Measurements from ENCODE around the gene DUSP6. TPM values are rescaled to one million over a fixed set of nuclear protein-coding genes. Genes with fewer than 3 reads are reported as not detected.

Gene DUSP6
- total and polyA plus RNA-seq, 2 of the 13 experiments (the other 11 are each of a cell fraction or from before 2014, with no cell fraction given) = 40.9 to 161 TPM

GRCh38 chr12:89379148-89379838, 27.0 kb upstream of the DUSP6 start (continued):
- TF ChIP-seq FOXK1 (CRISPR knock-in tag; IDR thresholded peaks at IDR 0.05; ENCODE audit: borderline replicate concordance, low read depth) (0 out of 2 replicates have a peak, but pooled peaks have one; percentile 26), HOXA9 (CRISPR knock-in tag; IDR thresholded peaks at IDR 0.05; ENCODE audit: borderline replicate concordance) (no peak), FOXP1 (IDR thresholded peaks at IDR 0.05) (no peak), FOXP1 (CRISPR knock-in tag; IDR thresholded peaks at IDR 0.05) (peak; percentile 31; the same call in 1 of the 2 replicates), TBX2 (CRISPR knock-in tag; IDR thresholded peaks at IDR 0.05; ENCODE audit: borderline replicate concordance) (peak; percentile 25; the same call in 1 of the 2 replicates), ZNF512B (CRISPR knock-in tag; IDR thresholded peaks at IDR 0.05; ENCODE audit: borderline replicate concordance) (no peak), ZGPAT (CRISPR knock-in tag; IDR thresholded peaks at IDR 0.05) (peak; percentile 72; the same call in 1 of the 2 replicates), RXRB (CRISPR knock-in tag; IDR thresholded peaks at IDR 0.05; ENCODE audit: borderline replicate concordance) (no peak), ZNF207 (IDR thresholded peaks at IDR 0.05; ENCODE audit: borderline replicate concordance) (no peak), MXD4 (CRISPR knock-in tag; IDR thresholded peaks at IDR 0.05) (0 out of 2 replicates have a peak, but pooled peaks have one; percentile 16), FOSL2 (CRISPR knock-in tag; IDR thresholded peaks at IDR 0.05) (peak; percentile 34; the same call in 1 of the 2 replicates), SNRNP70 (IDR thresholded peaks at IDR 0.05; ENCODE audit: low read depth, low read length) (no peak), EEA1 (CRISPR knock-in tag; IDR thresholded peaks at IDR 0.05; ENCODE audit: borderline replicate concordance) (no peak), ATF2 (CRISPR knock-in tag; IDR thresholded peaks at IDR 0.05) (no peak), ZBTB26 (CRISPR knock-in tag; IDR thresholded peaks at IDR 0.05; ENCODE audit: borderline replicate concordance) (no peak), BRCA1 (CRISPR knock-in tag; IDR thresholded peaks at IDR 0.05) (no peak), ZNF281 (CRISPR knock-in tag; IDR thresholded peaks at IDR 0.05; ENCODE audit: borderline replicate concordance) (peak; percentile 79; the same call in 1 of the 2 replicates), MATR3 (CRISPR knock-in tag; IDR thresholded peaks at IDR 0.05) (no peak), ZMAT5 (CRISPR knock-in tag; IDR thresholded peaks at IDR 0.05; ENCODE audit: borderline replicate concordance, low read depth) (no peak)
